NCI-H2081 (cell line): ENCODE measurements around the gene ABCC4.

Source experiments
- DNase-seq, 2 experiments: peaks; one replicate each; lab custom pipeline; 2025; lab: John Stamatoyannopoulos, UW

The ABCC4 gene

DNA sequence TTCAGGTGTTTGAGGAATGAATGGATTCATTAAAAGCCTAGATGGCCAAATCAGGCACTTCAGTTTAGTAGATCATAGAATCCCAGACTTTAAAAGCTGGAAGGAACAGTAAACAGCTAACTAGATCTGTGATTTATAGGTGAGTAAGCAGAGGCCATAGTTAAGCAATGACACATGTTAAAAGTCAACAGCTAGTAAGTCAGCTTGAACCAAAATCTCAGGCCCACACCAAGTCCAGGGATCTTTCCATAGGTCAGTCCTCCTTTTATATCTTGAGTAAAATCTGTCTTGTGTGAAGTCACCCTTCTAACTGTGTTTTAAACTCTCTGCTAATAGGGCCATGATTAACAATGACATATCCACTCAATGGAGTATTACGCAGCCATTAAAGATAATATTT, 313.4 kb downstream of the ABCC4 start:
- DNase-seq: no peak

DNA sequence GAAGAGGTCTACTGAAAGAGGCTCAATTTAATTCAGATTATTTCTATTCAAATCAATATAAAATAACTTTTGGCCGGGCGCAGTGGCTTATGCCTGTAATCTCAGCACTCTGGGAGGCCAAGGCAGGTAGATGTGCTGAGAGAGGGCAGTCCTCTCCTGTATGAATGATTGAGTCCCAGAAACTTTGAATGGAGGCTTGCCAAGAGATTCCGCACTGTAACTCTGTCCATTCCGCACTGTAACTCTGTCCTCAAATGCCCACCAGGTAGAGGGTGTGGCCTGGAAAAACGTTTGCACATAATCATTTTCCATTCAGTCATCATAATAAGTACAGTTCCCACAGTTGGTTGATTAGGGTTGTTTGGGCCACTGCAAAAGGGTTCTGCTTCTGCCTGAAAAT, 314.2 kb downstream of the ABCC4 start:
- no peak for DNase-seq

DNA sequence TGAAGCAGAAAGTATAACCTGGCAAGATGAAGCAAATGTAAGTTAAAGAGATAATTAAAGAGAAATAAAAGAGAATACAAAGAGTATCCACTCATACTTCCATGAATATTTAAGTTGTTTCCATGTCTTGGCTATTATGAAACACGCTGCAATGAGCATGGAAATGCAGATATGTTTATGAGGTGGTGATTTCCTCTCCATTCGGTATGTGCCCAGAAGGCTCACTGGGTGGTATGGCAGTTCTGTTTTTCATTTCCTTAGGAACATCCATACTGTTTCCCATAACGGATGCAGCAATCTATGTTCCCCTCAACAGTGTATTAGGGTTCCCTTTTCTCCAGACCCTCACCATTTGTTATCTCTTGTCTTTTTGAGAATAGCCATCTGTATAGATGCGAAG, 316.3 kb downstream of the ABCC4 start:
- no peak for DNase-seq

DNA sequence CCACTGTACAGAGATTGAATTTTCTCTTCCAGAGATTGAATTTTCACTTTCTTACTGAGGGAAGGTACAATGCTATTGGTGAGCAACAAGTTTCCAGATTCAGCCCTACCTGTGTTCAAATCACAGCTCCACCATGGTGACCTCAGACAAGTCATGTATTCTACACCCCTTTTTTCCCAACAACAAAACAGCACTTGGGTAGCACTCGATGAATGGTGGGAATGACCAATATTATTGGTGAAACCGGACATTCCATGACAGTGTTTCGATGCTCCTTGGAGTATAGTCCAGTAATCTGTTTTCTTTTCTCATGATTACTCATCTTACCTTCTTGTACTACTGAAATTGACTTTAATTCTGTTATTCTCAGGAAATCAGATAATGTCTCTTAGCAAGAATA, 322.7 kb downstream of the ABCC4 start:
- DNase-seq: no peak

DNA sequence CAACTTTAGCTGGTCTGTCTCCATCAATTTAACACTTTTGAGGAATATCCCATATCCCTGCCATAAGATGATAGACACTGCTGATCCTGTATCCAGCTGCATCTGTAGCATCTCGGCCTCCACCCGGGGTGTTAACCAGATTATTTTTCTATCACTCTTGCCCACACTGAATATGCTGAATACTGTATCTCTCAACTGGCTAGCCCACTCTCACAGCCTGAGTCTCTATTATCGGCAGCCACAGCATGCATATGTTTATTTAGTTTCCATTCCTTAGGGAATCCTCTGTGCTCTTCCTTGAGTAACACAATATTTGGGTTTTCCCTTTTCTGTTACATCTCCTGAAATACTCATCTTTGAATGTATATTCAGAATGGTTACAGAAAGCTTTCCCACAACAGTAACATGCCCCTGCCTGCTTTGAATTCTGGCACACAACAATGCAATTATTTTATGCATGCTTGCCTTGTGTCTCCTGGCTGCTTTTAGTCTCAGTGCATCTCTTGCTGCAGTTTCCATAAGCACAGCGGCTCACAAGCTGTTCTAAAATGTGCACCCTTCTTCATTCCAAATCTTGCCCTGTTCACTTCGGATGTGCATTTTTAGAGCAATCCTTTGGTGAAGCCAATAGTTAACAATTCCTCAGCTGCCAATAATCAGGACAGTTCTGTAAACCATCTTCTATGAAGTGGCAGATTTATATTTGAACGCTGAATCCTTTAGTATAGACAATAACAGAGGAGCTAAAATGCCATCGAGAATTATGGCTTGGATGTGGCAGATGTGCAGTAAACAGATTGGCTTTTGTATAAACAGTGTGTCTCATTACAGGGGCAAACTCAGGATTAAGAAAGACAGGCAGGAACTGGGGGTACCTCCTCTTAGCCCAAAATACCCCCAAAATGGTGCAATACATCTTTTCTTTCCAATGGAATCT, 327.0 kb downstream of the ABCC4 start:
- no peak for DNase-seq

DNA sequence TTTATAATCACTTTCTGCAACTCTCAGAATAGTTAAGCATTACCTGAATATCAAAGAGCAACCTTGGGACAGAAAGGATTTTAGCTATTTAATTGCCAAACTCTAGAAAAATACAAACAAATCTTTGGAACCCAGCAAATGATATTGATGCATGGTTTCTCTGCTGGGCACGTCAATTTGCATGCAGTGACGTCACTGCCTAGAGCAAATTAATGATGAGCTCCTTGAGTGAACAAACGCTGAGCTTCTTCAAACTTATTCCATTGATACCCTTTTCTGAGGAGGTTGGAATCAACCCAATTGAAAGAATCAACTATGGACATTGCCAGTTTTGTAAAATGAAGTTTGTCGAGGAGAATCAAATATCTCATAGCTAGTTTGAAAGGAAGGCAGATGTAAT, 329.0 kb downstream of the ABCC4 start:
- no peak for DNase-seq
